Right renal cortex interstitium (tissue), 3 donors: Measurements from ENCODE around the gene PSD4. TPM values are rescaled to one million over a fixed set of nuclear protein-coding genes. Genes with fewer than 3 reads are reported as not detected.

Experiments used
- DNase-seq, 3 donors: peaks; one replicate each; pipeline ENCODE4 v3.0.0-alpha.2; 2013; ENCODE audit warnings: low read depth in 3 of 3, low spot score in 2 of 3
- polyA plus RNA-seq, 3 donors: library from polyadenylated mRNA; unstranded; fragments of 120-200 nt; gene quantifications; one replicate each; pipeline ENCODE4 v1.2.1, GENCODE V29; 2013; ENCODE audit not compliant: insufficient read length in 3 of 3

Gene PSD4
- polyA plus RNA-seq, 3 donors = 8.2 to 10.9 (median 9.7) TPM

GRCh38 chr2:113167115-113167932 is 6.4 kb upstream of the PSD4 start:
- DNase-seq = no peak

- no peak for DNase-seq
Measured at GRCh38 chr2:113167962-113168340, 5.8 kb upstream of the PSD4 start.

GRCh38 chr2:113169002-113169530 is 4.7 kb upstream of the PSD4 start:
- DNase-seq = no peak

GRCh38 chr2:113169586-113169985 is 4.2 kb upstream of the PSD4 start:
- DNase-seq = no peak

GRCh38 chr2:113171334-113172075 is 2.3 kb upstream of the PSD4 start:
- DNase-seq = no peak

GRCh38 chr2:113172721-113173541 is 840 bp upstream of the PSD4 start:
- no peak for DNase-seq

- no peak for DNase-seq
Measured at GRCh38 chr2:113174376-113174750, 592 bp downstream of the PSD4 start.

GRCh38 chr2:113175042-113175628 is 1.4 kb downstream of the PSD4 start:
- no peak for DNase-seq

- DNase-seq = no peak
Measured at GRCh38 chr2:113175736-113176695, 2.2 kb downstream of the PSD4 start.

- DNase-seq = no peak
Measured at GRCh38 chr2:113176696-113177355, 3.1 kb downstream of the PSD4 start.

GRCh38 chr2:113178069-113178746 is 4.4 kb downstream of the PSD4 start:
- no peak for DNase-seq

- no peak for DNase-seq
Measured at GRCh38 chr2:113178891-113179290, 5.1 kb downstream of the PSD4 start.

GRCh38 chr2:113179446-113180045 is 5.8 kb downstream of the PSD4 start:
- no peak for DNase-seq

GRCh38 chr2:113180131-113180946 is 6.6 kb downstream of the PSD4 start:
- no peak for DNase-seq

- no peak for DNase-seq
Measured at GRCh38 chr2:113181258-113182051, 7.7 kb downstream of the PSD4 start.
